H1 (cell line): ENCODE data around the gene SWT1. TPM values are rescaled to one million over a fixed set of nuclear protein-coding genes. Genes with fewer than 3 reads are reported as not detected.

Source experiments
- SRF ChIP-seq: IDR thresholded peaks from 2 replicates; pipeline ENCODE4 v1.6.1; 2011; ENCODE audit warnings: mild to moderate bottlenecking, low read depth, low read length, moderate library complexity
- polyA plus RNA-seq, 7 experiments: library from polyadenylated mRNA; depleted of rRNA in 3 of 7; stranded (reverse) in 5 of 7; unstranded in 2 of 7; fragments of >200 nt in 5 of 7; fragments of 200-250 nt in 2 of 7; gene quantifications; 1 replicate in 5 of 7; 2 replicates in 1 of 7; 4 replicates in 1 of 7; pipeline versions ENCODE4 v1.2.1 to v1.2.3, GENCODE V29; 2011 to 2013; ENCODE audit warnings: missing spikeins in 2 of 7, mixed read lengths in 2 of 7
- total RNA-seq: library from RNA; stranded (reverse); fragmentation: NEBNext Ultra II Directional; extraction: Animal tissue kit (Norgen Biotek cat#: 25700); gene quantifications from 2 replicates; pipeline ENCODE4 v1.2.1, GENCODE V29; 2021

Gene SWT1
- total and polyA plus RNA-seq, 2 of the 8 experiments (the other 6 are each of a cell fraction or from before 2014, with no cell fraction given), result 1.4 to 6.2 TPM

- no peak for TF ChIP-seq SRF
Observed at GRCh38 chr1:185287451-185287850, 130.5 kb downstream of the SWT1 start (continued).
